Breast epithelium (tissue), 4 donors: ENCODE results near the gene SLC25A42. TPM values are rescaled to one million over a fixed set of nuclear protein-coding genes. Genes with fewer than 3 reads are reported as not detected.

ENCODE experiments used
- DNase-seq, 2 donors: peaks; one replicate each; pipeline ENCODE4 v3.0.0-alpha.2; 2019; ENCODE audit warnings: low spot score in 2 of 2
- H3K27ac ChIP-seq, 2 donors: fragments of 200-600 bp; sonication (generic) in 1 of 2; one replicate each; pipeline ENCODE4 v1.5.1; 2016 to 2019; ENCODE audit warnings: mild to moderate bottlenecking in 1 of 2
- H3K27me3 ChIP-seq, 2 donors: fragments of 200-600 bp; sonication (generic) in 1 of 2; one replicate each; pipeline versions ENCODE4 v1.5.1 to v1.6.0; 2017 to 2019; ENCODE audit warnings: control low read depth in 1 of 2, mild to moderate bottlenecking in 1 of 2
- H3K36me3 ChIP-seq: fragments of 200-600 bp; one replicate; pipeline ENCODE4 v1.5.1; 2019
- H3K4me1 ChIP-seq, 2 donors: fragments of 200-600 bp; sonication (generic); one replicate each; pipeline ENCODE4 v1.5.1; 2016 to 2019; ENCODE audit warnings: control low read depth in 1 of 2
- H3K4me3 ChIP-seq, 3 donors: fragments of 200-600 bp; sonication (generic); 1 replicate in 2 of 3; 2 replicates in 1 of 3; pipeline ENCODE4 v1.5.1; 2016 to 2019; ENCODE audit warnings: mild to moderate bottlenecking in 3 of 3, moderate library complexity in 2 of 3
- H3K9me3 ChIP-seq, 2 donors: fragments of 200-600 bp; sonication (generic) in 1 of 2; one replicate each; pipeline ENCODE4 v1.5.1; 2016 to 2019; ENCODE audit warnings: control low read depth in 1 of 2
- POLR2A ChIP-seq: fragments of 450-650 bp; IDR thresholded peaks from one replicate; pipeline ENCODE4 v1.6.1; 2016; ENCODE audit warnings: antibody characterized with exemption, mild to moderate bottlenecking, moderate library complexity
- POLR2AphosphoS5 ChIP-seq, 3 donors: sonication (generic); formaldehyde crosslinking; IDR thresholded peaks; one replicate each; pipeline ENCODE4 v1.6.1; 2017; ENCODE audit warnings: antibody characterized with exemption in 3 of 3
- intact Hi-C: fragments of 100-400 bp; cut with DNase I; formaldehyde crosslinking; loops from one replicate; pipeline ENCODE4 v1.15.1; 2023; ENCODE audit warnings: low total_unique reads
- total RNA-seq, 3 donors: library from RNA; depleted of rRNA; stranded (reverse); fragments of >200 nt; gene quantifications; one replicate each; pipeline ENCODE4 v1.1.0, GENCODE V29; 2016
- TF ChIP-seq, protein P1 (sequence below), 3 donors: fragments of 450-650 bp; IDR thresholded peaks; one replicate each; pipeline ENCODE4 v1.5.1; 2016 to 2017; ENCODE audit warnings: antibody characterized with exemption in 3 of 3, mild to moderate bottlenecking in 3 of 3, moderate library complexity in 3 of 3

The SLC25A42 gene
- total RNA-seq, 3 donors from 2014 or later = 6.4 to 12.8 (median 9.8) TPM

DNA sequence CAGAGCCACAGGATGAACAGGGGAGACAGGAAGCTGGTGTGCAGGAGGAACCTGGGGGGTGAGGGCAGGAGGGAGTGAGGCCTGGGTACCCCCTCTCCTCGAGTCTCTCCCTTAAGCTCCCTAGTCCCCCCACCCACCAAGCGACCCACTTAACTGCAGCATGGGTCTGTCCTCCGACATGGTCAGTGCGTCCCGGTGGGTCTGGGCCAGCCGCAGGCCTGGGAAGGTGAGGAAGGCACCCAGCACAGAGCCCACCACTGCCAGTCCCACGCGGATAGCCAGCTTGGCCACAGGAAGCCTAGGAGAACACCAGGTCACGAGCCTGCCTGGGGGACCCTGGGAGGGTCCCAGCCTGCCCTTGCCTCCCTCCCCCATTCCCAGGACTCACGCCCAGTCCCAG is 57.6 kb downstream of the SLC25A42 start:
- Histone ChIP-seq H3K27me3 (no peaks in the 10 kb centered on the region), H3K36me3 (no peaks in the 10 kb centered on the region), H3K27ac (no peak overlapping the region), H3K4me3 (no peak overlapping the region), H3K4me1 (no peaks in the 10 kb centered on the region), H3K9me3 (no peaks in the 10 kb centered on the region)
- intact Hi-C loops = no loop called here
- TF ChIP-seq POLR2A = no peak
- TF ChIP-seq, protein P1, sequence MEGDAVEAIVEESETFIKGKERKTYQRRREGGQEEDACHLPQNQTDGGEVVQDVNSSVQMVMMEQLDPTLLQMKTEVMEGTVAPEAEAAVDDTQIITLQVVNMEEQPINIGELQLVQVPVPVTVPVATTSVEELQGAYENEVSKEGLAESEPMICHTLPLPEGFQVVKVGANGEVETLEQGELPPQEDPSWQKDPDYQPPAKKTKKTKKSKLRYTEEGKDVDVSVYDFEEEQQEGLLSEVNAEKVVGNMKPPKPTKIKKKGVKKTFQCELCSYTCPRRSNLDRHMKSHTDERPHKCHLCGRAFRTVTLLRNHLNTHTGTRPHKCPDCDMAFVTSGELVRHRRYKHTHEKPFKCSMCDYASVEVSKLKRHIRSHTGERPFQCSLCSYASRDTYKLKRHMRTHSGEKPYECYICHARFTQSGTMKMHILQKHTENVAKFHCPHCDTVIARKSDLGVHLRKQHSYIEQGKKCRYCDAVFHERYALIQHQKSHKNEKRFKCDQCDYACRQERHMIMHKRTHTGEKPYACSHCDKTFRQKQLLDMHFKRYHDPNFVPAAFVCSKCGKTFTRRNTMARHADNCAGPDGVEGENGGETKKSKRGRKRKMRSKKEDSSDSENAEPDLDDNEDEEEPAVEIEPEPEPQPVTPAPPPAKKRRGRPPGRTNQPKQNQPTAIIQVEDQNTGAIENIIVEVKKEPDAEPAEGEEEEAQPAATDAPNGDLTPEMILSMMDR (IDR thresholded peaks at IDR 0.05) = no peak
- no peak for TF ChIP-seq POLR2AphosphoS5 (IDR thresholded peaks at IDR 0.05)
- no peak for DNase-seq

DNA sequence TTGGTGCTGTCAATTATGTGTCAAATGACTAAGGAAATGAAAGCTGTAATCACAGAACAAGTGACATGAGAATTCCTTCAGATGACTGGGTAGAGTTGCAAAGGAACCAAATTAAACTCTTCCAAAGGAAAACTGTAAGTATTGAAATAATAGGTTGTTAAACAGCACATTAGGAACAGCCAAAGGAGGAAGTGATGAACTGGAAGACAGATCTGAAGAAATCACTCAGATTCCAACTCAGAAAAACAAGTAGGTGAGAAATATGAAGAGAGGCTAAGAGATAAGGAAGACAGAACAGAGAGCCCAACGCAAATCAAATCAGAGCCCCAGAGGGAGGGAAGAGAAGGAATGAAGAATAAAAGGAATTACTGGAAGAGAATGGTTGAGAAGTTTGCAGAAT is 59.1 kb downstream of the SLC25A42 start:
- TF ChIP-seq POLR2A (no peak), POLR2AphosphoS5 (IDR thresholded peaks at IDR 0.05) (no peak)
- TF ChIP-seq, protein P1 (IDR thresholded peaks at IDR 0.05) = no peak
- H3K27me3 ChIP-seq = no peaks in the 10 kb centered on the region
- H3K4me1 ChIP-seq = no peaks in the 10 kb centered on the region
- intact Hi-C loops = no loop called here
- no peak overlapping the region for H3K27ac ChIP-seq
- no peak for DNase-seq
- H3K4me3 ChIP-seq = no peak overlapping the region
- H3K9me3 ChIP-seq = no peaks in the 10 kb centered on the region
- H3K36me3 ChIP-seq = no peaks in the 10 kb centered on the region

DNA sequence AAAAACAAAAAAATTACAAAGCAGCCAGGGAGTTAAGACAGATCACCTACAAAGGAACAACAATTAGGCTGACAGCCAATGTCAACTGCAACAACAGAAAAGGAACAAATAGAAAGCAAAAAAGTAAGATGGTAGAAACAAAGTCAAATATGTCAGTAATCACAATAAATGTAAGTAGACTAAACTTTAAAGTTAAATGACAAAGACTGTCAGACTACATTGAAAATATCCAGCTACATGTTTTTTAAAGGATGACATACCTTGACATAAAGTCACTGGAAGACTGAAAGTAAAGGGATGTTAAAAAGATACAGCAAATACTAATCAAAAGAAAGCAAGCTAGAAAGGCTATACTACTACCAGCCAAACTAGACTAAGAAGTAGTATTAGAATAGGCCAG is 59.6 kb downstream of the SLC25A42 start:
- no peak for DNase-seq
- intact Hi-C loops = no loop called here
- Histone ChIP-seq H3K27me3 (no peaks in the 10 kb centered on the region), H3K36me3 (no peaks in the 10 kb centered on the region), H3K4me1 (no peaks in the 10 kb centered on the region), H3K27ac (no peak overlapping the region), H3K4me3 (no peak overlapping the region), H3K9me3 (no peaks in the 10 kb centered on the region)
- TF ChIP-seq POLR2A = no peak
- no peak for TF ChIP-seq POLR2AphosphoS5 (IDR thresholded peaks at IDR 0.05)

DNA sequence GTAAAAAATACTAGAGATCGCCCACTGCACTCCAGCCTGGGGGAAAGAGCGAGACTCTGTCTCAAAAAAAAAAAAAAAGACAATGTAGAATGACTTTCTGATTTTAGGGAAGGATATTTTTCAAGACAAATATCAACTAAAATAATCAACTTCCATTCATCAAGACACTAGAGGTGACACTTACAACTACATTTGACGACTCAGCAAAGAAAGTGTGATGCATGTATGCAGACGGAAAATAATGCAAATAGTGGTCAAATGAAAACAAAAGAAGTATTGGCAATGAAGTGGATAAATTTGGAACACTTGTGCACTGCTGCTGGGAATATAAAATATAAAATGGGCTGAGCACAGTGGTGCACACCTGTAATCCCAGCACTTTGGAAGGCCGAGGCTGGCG is 62.3 kb downstream of the SLC25A42 start:
- intact Hi-C loops = no loop called here
- Histone ChIP-seq H3K27ac (no peak overlapping the region), H3K27me3 (no peaks in the 10 kb centered on the region), H3K9me3 (no peaks in the 10 kb centered on the region), H3K4me3 (no peak overlapping the region), H3K36me3 (no peaks in the 10 kb centered on the region), H3K4me1 (no peaks in the 10 kb centered on the region)
- TF ChIP-seq, protein P1 (IDR thresholded peaks at IDR 0.05) = no peak
- TF ChIP-seq POLR2A = no peak
- no peak for TF ChIP-seq POLR2AphosphoS5 (IDR thresholded peaks at IDR 0.05)
- DNase-seq = no peak

DNA sequence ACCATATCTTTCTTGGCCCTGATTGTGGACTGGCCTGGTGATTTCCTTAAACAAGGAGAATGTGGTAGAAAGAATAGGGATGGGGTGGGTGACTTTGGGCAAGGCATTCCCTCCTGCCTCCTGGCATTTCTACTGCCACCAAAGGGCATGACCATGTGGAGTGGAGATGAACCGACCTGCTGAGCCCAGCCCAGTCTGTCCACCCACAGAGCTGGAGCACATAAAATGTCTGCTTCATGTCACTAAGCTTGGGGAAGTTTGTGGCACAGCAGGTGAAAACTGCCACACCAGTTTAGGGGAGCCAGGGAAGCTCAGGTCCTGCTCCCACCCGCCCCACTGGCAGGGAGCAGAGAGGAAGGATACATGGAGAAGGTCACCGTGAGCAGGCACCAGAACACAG is 68.2 kb downstream of the SLC25A42 start:
- no peak overlapping the region for H3K4me3 ChIP-seq
- TF ChIP-seq POLR2AphosphoS5 (IDR thresholded peaks at IDR 0.05) (no peak), POLR2A (no peak)
- TF ChIP-seq, protein P1 (IDR thresholded peaks at IDR 0.05) = no peak
- H3K27me3 ChIP-seq = no peaks in the 10 kb centered on the region
- H3K9me3 ChIP-seq = peaks cover 13 to 14% of the 10 kb centered on the region in 2 donors
- H3K4me1 ChIP-seq = no peaks in the 10 kb centered on the region
- intact Hi-C loops = no loop called here
- H3K27ac ChIP-seq = no peak overlapping the region
- no peak for DNase-seq
- no peaks in the 10 kb centered on the region for H3K36me3 ChIP-seq

DNA sequence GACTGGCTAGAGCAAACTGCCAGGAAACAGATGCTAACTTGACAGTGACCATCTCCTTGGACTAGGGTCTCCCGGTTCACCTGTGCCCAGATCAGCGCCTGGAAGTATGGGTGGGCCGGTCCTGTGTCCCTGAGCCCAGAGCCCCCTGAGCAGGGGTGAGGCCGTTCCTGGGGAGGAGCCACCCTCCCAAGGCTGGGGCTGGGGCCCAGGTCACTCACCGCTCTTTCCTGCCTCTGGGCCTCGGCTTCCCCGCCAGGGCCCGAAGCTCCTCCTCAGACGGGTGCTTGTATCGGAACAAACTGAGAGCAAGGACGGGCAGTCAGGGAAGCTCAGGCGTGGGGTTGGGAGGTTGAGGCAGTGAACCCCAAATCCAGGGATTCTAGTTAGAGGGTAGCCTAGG is 69.1 kb downstream of the SLC25A42 start:
- H3K36me3 ChIP-seq = no peaks in the 10 kb centered on the region
- intact Hi-C loops = no loop called here
- TF ChIP-seq POLR2AphosphoS5 (IDR thresholded peaks at IDR 0.05) (no peak), POLR2A (no peak)
- TF ChIP-seq, protein P1 (IDR thresholded peaks at IDR 0.05) = no peak

More for the DNA sequence above, 69.1 kb downstream of the SLC25A42 start:
- Histone ChIP-seq H3K4me1 (no peaks in the 10 kb centered on the region), H3K27ac (no peak overlapping the region), H3K4me3 (no peak overlapping the region), H3K9me3 (peaks cover 13 to 14% of the 10 kb centered on the region in 2 donors), H3K27me3 (no peaks in the 10 kb centered on the region)
- no peak for DNase-seq
